ENCODE results near the gene PUDP.
A peak's percentile ranks its signal among the peaks of the same experiment; 100 is the strongest.
"Not testable (repeated sequence)": the region's sequence is repeated elsewhere in the genome, so short reads cannot be mapped to it uniquely, and the experiment has no call there.

PUDP gene

DNA sequence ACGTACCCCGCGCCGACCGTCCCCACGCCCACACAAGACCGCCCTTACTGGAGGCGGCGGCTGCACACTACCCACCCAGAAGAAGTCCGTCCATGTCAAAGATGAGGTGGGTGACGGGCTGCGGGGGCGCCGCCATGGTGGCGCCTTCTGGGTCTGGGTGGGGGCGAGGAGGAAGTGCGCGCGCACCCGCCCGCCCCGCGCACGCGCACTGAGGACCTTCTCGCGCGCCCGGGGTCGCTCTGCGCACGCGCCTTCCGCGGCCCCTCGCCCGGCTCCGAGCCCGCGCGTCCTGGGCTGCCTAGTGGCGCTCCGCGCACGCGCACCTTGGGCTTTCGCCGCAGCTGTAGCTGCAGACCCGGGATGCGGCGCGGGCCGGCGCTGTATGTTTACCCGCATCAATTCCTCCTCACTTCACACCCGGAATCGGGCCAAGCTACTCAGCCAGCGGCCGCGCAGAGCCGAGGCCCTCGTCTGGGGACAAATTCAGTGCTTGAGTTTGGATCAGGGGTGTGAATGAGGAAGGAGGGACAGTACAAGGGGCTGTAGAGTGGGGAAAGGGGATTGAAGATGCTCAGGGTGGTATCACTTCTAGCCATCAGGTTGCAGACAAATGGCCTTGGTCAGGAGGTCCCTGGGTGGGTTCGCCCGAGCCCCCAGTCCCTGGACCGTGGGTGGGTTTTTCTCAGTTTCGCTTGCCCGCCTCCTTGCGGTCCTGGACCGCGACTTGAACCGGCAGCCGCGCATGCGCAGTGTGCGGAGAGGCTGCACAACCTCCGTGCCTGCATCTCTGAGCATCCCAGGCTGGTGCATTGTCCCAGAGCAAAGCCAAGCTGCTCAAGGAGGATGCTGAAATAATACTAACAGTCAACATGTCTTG, at the start of gene PUDP:
TSS of gene PUDP (minus strand) at position 176 of the 877 bp plus-strand sequence. CDS start at position 136, 40 bp downstream.
- DNase-seq (ENCODE audit: low spot score): peak; percentile 74

DNA sequence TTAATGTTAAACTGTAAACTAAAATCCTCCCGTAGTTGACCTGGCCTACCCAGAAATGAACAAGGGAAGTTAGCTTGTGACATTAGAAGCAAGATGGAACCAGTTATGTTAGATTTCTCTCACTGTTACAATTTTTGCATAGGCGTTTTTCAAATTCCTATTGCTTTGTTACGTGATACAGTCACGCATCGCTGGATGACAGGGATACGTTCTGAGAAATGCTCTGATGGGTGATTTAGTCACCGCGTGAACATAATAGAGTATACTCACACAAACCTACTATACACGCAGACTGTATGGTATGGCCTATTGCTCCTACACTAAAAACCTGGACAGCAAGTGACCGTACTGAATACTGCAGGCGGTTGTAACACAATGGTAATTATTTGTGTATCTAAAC, 46.7 kb upstream of the PUDP start:
- DNase-seq (ENCODE audit: low spot score): no peak

DNA sequence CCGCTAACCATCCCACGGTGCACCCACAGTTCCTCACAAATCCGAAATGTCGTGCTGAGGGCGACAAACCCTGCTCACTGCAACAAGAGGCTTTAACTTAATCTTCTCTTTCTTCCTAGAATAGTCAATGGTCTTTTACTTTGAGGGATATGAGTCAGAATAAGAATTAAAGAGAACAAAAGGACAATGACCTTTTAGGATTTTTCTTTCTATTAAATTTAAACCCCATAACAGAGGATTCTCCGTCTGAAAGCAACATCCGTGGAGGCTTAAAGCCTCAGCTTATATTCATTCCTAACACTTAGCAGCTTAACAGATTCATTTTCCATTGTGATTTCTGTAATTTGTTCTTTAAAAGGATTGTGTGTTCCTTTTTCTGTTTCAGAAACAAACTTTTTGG, 44.9 kb upstream of the PUDP start:
- DNase-seq (ENCODE audit: low spot score): no peak

DNA sequence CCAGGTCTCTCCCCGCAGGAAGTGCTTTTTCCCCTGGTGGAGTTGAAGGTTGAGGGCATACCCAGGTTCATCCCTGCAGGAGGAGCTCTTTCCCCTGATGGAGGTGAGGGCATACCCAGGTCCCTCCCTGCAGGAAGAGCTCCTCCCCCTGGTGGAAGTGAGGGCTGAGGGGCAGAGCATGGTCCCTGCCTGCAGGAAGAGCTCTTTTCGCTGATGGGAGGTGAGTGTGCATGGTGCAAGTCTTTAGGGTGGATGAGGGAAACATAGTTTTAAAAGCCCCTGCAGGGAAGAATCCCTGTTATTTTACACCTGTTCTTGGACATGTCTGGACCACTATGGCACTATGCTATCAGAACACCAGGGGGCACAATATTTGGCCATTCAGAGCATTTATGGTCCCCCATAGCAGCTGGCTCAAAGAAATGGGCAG, 43.7 kb upstream of the PUDP start:
- DNase-seq (ENCODE audit: low spot score): no peak

DNA sequence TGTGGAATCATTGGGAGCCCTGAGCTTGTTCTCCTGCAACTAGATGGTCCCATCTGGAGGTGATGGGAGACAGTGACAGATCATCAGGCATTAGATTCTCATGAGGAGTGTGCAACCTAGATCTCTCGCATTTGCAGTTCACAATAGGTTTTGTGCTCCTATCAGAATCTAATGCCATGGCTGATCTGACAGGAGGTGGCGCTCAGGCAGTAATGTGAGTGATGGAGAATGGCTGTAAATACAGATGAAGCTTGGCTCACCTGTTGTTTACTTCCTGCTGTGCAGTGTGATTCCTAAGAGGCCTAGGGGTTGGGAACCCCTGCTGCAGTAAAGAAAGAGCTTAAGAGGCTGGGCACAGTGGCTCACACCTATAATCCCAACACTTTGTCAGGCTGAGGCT, 42.2 kb upstream of the PUDP start:
- no peak for DNase-seq (ENCODE audit: low spot score)

DNA sequence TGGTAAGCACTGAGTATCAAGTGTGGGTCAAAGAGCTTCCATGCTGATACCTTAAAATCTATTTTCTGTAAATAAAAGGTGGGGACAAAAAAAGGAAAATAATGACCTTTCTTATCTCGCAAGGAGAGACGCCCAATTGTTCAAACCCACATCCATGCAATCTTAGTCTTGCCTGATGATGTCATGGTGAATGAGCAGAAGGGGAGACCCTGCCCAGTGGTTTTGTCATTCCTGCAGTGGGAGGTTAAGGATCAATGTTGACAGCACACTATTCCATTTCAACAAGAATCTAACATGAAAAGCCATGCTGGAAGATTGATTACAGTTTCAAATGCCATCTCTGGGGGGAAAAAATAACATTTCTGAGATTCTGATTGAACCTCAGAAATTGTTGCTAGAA, 40.7 kb upstream of the PUDP start:
- no peak for DNase-seq (ENCODE audit: low spot score)

DNA sequence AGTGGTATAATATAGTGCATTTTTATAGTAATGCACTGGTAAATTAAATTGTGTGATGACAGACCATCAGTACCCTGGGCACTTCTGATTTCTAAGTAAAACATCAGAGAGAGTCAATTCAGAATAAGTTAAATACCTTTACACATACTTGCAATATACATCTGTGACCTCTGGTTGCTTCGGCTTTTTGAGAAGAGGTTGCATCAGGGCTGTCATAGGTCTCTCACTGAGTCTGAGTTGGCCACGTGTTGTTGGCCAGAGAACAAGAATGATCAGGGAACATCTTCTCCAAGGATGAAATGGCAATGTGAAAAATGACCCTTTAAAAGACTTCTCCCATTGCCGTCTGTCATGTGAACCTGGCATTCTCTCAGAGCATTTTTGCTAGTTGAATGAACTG, 36.9 kb upstream of the PUDP start:
- no peak for DNase-seq (ENCODE audit: low spot score)

DNA sequence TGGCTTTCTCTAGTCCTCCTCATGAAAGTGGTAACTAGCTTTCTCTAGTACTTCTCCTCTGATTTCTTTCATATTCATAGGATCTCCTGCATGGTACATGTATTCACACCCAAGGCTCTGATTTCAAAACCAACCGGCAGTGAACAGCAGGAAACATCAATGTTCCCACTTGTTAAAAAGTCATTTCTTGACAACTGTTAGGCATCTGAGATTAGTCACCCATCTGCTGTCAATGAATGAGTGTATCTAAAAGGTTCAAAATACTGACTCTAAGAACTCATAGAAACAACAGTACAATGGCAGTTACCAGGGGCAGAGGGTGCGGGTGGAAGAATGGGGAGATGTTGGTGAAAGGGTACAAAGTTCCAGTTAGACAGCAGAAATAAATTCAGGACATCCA, 31.5 kb upstream of the PUDP start:
- no peak for DNase-seq (ENCODE audit: low spot score)

DNA sequence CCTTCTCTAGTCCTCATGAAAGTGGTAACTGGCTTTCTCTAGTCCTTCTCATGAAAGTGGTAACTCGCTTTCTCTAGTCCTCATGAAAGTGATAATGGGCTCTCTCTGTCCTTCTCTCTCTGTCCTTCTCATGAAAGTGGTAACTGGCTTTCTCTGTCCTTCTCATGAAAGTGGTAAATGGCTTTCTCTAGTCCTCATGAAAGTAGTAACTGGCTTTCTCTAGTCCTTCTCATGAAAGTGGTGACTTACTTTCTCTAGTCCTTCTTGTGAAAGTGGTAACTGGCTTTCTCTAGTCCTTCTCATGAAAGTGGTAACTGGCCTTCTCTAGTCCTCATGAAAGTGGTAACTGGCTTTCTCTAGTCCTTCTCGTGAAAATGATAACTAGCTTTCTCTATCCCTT, 30.9 kb upstream of the PUDP start:
- DNase-seq (ENCODE audit: low spot score): not testable (repeated sequence)

DNA sequence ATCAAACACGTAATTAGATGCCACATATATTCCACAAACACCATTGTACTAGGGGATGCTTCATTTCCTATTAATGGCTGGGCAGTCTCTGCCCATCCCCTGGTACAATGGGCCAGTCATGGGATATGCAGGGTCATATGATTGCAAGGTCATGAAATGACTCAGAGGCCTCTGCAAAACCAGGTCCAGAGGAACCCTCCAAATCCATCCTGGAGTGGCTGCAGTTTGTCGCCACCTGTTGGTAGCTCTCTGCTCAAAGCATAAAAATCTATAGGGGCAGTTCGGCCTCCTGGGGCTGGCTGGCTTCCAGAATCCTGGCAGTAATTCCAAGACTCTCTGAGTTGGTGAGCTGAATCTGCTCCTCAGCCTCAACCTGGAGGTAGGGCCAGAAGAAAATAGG, 22.9 kb upstream of the PUDP start:
- DNase-seq (ENCODE audit: low spot score): no peak

DNA sequence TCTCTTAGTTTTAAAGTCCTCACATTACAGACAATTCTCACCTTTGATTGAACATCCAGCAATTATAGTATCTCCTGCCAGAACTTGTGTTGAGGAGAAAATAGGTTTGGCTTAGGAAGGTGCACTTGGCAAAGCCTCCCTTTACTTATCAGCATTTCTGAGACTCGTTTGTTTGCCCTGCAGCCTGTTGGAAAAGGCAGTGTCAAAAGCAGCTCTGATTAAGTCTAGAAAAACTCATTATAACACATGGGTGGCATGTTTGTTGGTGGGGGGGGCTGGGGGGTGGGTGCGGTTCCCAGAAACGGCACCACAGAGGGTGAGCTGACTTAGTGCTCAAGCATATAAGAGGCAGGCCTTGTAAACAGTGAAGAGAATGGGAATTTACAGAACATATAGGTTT, 21.7 kb upstream of the PUDP start:
- no peak for DNase-seq (ENCODE audit: low spot score)

DNA sequence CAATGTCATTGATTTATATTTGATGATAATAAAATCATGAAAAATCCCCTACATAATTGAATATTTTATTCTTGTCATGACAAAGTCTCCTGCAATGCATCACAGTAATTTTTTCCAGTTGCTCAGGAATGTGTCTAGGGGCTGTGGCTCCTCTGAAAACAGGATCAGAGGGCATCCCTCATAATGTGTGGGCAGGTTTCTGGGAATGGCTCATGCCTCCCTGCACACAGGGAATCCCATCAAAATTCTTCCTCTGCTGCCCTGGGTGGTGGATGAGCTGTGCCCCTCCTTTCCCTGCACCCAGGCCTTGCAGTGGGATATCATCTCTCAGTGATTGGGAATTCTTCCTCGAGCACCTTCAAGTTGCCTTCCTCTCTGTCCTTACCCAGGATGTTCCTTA, 20.4 kb upstream of the PUDP start:
- no peak for DNase-seq (ENCODE audit: low spot score)

DNA sequence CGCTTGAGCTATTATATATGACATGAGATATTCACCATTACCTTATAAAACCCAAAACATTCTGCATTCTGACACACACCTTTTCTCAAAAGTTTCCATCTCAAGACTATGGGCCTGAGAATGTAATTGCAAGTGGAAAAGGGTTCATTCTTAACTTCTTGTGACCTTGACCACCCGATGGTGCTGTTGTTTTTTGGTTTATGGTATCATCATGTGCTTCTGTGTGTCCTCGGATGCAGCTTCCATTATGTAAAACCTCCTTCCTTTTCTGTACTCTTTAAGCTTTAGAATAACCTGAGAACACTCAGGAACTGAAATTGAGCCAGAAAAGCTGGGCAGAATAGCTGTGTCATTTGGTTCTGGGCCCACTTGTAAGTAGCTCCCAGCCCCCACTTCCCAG, 16.2 kb upstream of the PUDP start:
- no peak for DNase-seq (ENCODE audit: low spot score)

DNA sequence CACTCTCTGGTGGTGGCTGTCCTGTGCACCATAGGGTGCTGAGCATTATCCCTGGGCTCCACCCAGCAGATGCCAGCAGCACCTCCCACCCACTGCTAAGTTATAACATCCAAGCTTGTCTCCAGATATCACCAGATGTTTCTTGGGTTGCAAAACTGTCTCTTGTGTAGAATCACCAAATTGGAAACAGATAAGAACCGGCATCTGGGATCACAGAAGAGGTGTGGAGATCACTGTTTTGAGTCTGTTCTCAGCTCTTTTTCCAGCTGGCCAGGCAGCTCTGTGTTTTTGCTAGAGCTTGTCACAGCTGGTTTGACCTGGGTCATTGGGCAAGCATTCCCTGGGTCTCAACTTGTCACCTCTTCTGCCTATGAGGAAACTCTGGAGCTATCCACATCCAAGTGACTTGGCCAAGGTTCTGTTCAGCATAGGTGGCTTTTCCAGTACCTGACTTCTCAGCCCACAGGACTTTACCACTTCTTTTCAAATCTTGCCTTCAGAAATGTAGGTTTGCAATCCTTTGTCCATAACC, 15.3 kb upstream of the PUDP start:
- no peak for DNase-seq (ENCODE audit: low spot score)

DNA sequence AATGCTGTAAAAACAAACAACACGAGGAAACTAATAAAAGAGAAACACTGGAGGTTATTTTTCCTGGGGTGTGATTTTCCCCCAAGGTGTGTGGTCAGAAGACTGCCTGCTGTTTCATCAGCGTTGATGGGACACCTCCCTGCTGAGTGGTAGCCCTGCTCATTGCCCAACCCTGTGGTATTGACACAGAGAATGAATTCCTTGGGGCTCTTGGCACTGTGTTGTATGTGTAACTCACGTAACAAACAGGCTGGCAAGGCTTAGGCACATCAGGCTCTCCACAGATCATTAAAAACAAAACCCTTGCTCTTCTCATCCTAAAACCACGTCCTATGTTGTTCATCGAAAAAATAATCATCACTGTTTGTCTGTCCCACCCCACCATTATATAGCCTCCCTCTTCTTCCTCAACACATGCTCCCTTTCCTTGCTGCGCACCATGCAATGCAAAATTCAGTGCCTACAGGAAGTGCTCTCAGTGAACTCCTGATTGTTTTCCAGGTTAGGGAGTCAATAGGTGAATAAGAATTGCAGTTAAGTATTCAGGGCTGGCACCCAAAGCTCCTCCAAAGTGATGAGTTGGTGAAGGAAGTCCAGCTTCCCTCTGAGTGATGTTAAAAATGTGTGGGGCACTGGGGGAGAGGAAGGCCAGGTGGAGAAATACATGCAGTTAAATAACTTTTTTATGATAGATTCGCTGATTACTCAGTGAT, 11.4 kb upstream of the PUDP start:
- DNase-seq (ENCODE audit: low spot score): no peak

DNA sequence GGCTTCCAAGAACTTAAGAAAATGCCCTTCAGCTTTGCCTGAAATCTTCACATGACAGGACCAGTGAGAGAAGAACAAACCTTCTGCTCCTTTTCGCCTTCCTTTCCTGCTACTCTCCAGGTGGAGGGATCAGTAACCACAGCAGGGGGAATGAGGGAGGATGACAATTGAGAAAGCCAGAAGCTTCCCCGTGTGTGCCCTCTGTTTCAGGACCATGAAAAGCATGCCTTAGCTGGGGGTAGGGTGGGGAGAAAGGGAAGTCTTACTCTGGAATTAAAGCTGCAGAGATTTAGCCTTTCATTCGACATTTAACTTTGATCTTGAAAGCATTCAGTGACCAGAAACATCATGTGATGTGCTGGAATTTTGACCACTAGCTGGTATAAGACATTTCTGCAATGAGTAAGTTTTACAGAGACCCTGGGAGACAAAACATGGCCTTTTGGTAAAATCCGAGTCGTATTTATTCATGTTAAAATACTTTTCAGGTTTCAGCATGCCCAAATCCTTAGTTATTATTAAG, 10.6 kb upstream of the PUDP start:
- DNase-seq (ENCODE audit: low spot score): no peak

DNA sequence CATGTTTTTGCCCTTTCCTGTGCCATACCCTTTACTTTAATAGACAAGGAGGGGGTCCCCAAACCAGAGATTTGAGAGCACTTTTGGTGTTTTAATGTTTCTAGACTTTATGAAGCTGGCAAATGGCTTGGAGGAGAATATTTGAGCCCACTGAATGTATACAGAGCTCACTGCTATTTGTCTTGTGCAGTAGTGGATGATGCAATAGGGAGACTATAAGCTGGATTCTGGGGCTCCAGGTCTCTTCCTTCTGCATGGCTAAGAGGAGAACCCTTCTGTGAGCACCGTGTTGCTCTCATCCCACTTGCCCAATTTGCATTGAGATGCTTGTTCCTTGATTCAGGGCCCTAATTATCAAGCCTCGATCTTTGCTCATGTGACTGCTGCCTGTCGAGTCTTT, 8.9 kb upstream of the PUDP start:
- DNase-seq (ENCODE audit: low spot score): no peak

DNA sequence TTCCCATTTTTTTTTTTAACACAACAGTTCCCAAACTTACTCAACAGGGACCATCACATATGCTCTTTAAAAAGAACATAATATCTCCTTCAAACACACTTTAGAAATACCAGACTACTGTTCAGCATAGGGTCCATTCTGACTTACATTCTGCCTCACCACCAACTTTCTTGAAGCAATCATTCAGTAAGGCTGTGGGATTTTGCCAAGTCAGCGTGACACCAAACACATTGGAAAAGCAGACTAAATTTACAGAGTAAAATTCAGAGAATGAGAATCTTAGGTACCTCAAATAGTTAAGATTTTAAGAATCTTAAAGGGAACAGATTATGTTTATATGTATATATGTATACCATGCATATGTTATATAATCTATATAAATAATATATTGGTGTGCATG, 7.2 kb upstream of the PUDP start:
- no peak for DNase-seq (ENCODE audit: low spot score)

DNA sequence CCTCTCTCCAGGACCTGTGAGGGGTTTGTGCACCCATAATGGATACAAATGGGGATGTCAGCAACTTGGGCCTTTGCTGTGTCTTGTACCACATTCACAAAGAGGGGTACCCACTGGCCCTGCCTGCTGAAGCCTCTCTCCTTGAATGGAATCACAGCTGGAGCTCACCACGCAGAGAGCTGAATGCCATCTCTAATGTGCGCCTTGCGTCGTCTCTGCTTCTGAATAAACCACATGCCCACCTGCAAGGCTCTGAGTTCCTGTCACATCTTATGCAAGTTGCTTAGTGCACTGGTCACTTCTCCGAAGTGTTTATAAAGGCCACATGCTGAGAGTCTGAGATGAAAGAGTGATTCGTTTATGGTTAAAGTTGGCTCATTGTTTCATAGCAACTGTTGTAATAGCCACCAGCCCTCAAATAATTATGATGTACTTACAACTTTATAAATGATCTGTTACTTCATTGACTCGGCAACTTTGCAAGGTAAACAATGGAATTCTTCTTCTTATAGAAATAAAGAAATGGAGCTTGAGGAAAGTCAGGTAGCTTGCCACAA, 6.2 kb upstream of the PUDP start:
- no peak for DNase-seq (ENCODE audit: low spot score)

DNA sequence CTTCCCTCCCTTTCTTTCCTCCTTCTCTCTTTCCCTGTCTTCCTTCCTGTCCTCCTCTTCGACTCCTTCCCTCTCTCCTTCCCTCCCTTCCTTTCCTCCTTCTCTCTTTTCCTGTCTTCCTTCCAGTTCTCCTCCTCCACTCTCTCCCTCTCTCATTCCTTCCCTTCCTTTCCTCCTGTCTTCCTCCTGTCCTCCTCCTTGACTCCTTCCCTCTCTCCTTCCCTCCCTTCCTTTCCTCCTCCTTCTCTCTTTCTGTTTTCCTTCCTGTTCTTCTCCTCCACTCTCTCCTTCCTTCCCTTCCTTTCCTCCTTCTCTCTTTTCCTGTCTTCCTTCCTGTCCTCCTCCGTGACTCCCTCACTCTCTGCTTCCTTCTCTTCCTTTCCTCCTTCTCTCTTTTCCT, 5.3 kb upstream of the PUDP start:
- DNase-seq (ENCODE audit: low spot score): no peak

DNA sequence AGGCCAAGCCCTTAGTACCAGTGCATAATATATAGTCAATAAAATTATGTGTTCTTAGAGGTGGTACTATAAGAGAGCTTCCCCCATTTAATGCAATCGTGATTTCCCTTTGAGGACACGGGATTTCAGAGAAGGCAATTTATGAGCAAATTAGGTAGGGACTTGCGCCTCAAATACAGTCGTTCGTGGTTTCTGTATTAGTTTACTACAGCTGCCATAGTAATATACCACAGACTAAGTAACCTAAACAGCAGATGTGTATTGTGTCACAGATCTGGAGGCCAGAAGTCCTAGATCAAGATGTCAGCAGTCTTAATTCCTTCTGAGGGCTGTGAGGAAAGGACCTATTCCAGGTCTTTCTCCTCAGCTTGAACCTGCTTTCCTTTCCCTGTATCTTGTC, 1.5 kb upstream of the PUDP start:
- DNase-seq (ENCODE audit: low spot score): no peak

DNA sequence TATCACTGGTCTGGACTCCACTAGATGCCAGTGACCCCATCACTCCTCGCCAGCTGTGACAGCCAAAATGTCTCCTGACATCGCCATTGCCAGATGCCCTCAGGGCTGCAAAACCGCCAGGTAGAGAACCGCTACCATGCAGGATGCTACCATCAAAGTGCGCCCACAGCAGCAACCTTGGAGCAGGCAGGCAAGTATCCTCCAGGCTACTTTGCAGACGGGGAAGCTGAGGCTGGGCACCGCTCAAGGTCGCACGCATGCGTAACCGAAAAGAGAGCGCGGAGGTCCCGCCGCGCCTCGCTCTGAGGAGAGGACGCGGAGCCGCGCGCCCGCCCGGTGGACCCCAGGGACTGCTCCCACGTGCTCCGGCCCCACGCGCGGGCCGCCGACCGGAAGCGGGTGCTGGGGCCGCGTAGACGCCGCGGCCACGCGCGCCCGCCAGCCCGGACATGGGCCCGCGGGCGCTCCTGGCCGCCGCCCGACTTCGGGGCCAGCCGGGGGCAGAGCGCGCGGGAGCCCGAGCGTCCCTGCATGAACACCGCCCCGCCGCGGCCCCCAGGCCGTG, 458 bp downstream of the PUDP start, which contains the start of gene STS:
TSS of gene STS (plus strand) at position 300 of the 565 bp plus-strand sequence. CDS start 105,488 bp downstream, outside the sequence.
- DNase-seq (ENCODE audit: low spot score): peak; percentile 20

All from pons (tissue), 1 donor.